ENCODE measurements around the gene ZBTB22.

GRCh38 chr6:33319939-33320314 is 2.4 kb upstream of the ZBTB22 start:
- TF ChIP-seq POLR2A (IDR thresholded peaks at IDR 0.05) (no peak), CTCF (IDR thresholded peaks at IDR 0.05) (no peak)
